PC-3 (cell line): ENCODE data around the gene RP2. TPM values are rescaled to one million over a fixed set of nuclear protein-coding genes. Genes with fewer than 3 reads are reported as not detected.

ENCODE experiments used
- ATAC-seq: fragments of 200-7000 bp; cut with Tn5 transposase; 2 replicates; pipeline ENCODE4 v1.9.1; 2020; ENCODE audit warnings: mild to moderate bottlenecking, moderate library complexity
- BruUV-seq: library from RNA; stranded (reverse); fragments of 400-500 nt; replicated peaks from 2 replicates; lab custom pipeline; 2021; lab: Mats Ljungman, UMichigan
- CTCF ChIA-PET: fragments of 300-600 bp; sonication (Branson Sonifier 250); formaldehyde crosslinking; loops from one replicate; lab custom pipeline; 2022; ENCODE audit warnings: antibody characterized with exemption; lab: Charles Lee
- POLR2A ChIA-PET: fragments of 300-600 bp; sonication (Branson Sonifier 250); formaldehyde crosslinking; loops from one replicate; lab custom pipeline; 2022; ENCODE audit warnings: antibody characterized with exemption; ENCODE audit not compliant: unreplicated experiment; lab: Charles Lee
- DNase-seq: peaks from one replicate; pipeline ENCODE4 v3.0.0-alpha.2; 2015
- H2AFZ ChIP-seq: fragments of 300-600 bp; sonication (generic); 2 replicates; pipeline ENCODE4 v1.6.0; 2016; ENCODE audit warnings: antibody characterized with exemption, low read length
- H3F3A ChIP-seq: fragments of 300-600 bp; sonication (generic); one replicate; pipeline ENCODE4 v1.6.0; 2017; ENCODE audit warnings: antibody characterized with exemption, low read length, control low read depth, mild to moderate bottlenecking; ENCODE audit not compliant: unreplicated experiment
- H3K27ac ChIP-seq: fragments of 300-600 bp; sonication (generic); 2 replicates; pipeline ENCODE4 v1.5.1; 2016; ENCODE audit warnings: mild to moderate bottlenecking, low read length
- H3K27me3 ChIP-seq: fragments of 300-600 bp; sonication (generic); 2 replicates; pipeline ENCODE4 v1.6.1; 2016; ENCODE audit warnings: low read length, mixed read lengths
- H3K36me3 ChIP-seq: fragments of 300-600 bp; sonication (generic); 2 replicates; pipeline ENCODE4 v1.6.1; 2016; ENCODE audit warnings: low read depth, mixed run types, low read length, mixed read lengths
- H3K4me1 ChIP-seq: fragments of 300-600 bp; sonication (generic); 2 replicates; pipeline ENCODE4 v1.5.1; 2016; ENCODE audit warnings: low read length; ENCODE audit not compliant: insufficient read depth
- H3K4me2 ChIP-seq: fragments of 300-600 bp; sonication (generic); 2 replicates; pipeline ENCODE4 v1.6.0; 2016; ENCODE audit warnings: low read length
- H3K4me3 ChIP-seq: fragments of 300-600 bp; sonication (generic); 2 replicates; pipeline ENCODE4 v1.5.1; 2016; ENCODE audit warnings: mild to moderate bottlenecking, low read length, mixed read lengths
- H3K79me2 ChIP-seq: fragments of 300-600 bp; sonication (generic); 2 replicates; pipeline ENCODE4 v1.6.1; 2017; ENCODE audit warnings: low read length, mixed read lengths
- H3K9ac ChIP-seq: fragments of 300-600 bp; sonication (generic); 2 replicates; pipeline ENCODE4 v1.6.0; 2016; ENCODE audit warnings: mild to moderate bottlenecking, low read length
- H3K9me2 ChIP-seq: fragments of 300-600 bp; sonication (generic); replicated peaks from 2 replicates; pipeline ENCODE4 v1.6.1; 2016; ENCODE audit warnings: mixed run types, low read length, mixed read lengths
- H3K9me3 ChIP-seq: fragments of 300-600 bp; sonication (generic); 2 replicates; pipeline ENCODE4 v1.6.1; 2016; ENCODE audit warnings: low read length, mixed read lengths
- H4K20me1 ChIP-seq: fragments of 300-600 bp; sonication (generic); 2 replicates; pipeline ENCODE4 v1.6.1; 2016; ENCODE audit warnings: low read length, mixed read lengths
- CTCF ChIP-seq: fragments of 300-600 bp; sonication (generic); conservative IDR thresholded peaks from 2 replicates; pipeline ENCODE4 v1.5.1; 2017; ENCODE audit warnings: antibody characterized with exemption, low read depth, mild to moderate bottlenecking, low read length
- EZH2 ChIP-seq: fragments of 300-600 bp; sonication (generic); IDR thresholded peaks from one replicate; pipeline ENCODE4 v1.6.1; 2017; ENCODE audit warnings: antibody characterized with exemption, mild to moderate bottlenecking, low read length; ENCODE audit not compliant: unreplicated experiment
- EZH2phosphoT487 ChIP-seq: fragments of 300-600 bp; sonication (generic); IDR thresholded peaks from 2 replicates; pipeline ENCODE4 v1.6.1; 2018; ENCODE audit warnings: mild to moderate bottlenecking, antibody characterized with exemption, low read length, borderline replicate concordance
- intact Hi-C: fragments of 100-400 bp; cut with micrococcal nuclease; formaldehyde crosslinking; loops from 2 replicates; pipeline ENCODE4 v1.9.0; 2023
- total RNA-seq: library from RNA; depleted of rRNA; stranded (reverse); fragments of >200 nt; gene quantifications from 2 replicates; pipeline ENCODE4 v1.2.3, GENCODE V29; 2014

The RP2 gene
- total RNA-seq, 1 experiment from 2014 or later: 11.0 TPM

GRCh38 chrX:46791927-46792809 is 44.7 kb upstream of the RP2 start:
- no peaks in the 10 kb centered on the region for H3K79me2 ChIP-seq
- intact Hi-C loops: loop anchor here (1.0 kb wide), 2 partner anchors 22 to 33 kb away; partner anchors contain the start of gene SLC9A7
- H3K4me1 ChIP-seq: peaks cover 43% of the 10 kb centered on the region
- H3K4me3 ChIP-seq: peak overlapping the region; percentile 55
- H4K20me1 ChIP-seq: no peaks in the 10 kb centered on the region
- BruUV-seq: no TSS peak
- H2AFZ ChIP-seq: no peak overlapping the region
- ChIA-PET CTCF (interaction anchor here (0.6 kb wide), 1 partner anchor 33 kb away, joined by 6 read pairs; the partner anchor contains the start of gene SLC9A7), POLR2A (interaction anchor here (0.6 kb wide), 1 partner anchor 47 kb away, joined by 6 read pairs; no protein-coding TSS in a partner anchor)
- TF ChIP-seq EZH2 (no peak), EZH2phosphoT487 (no peak), CTCF (no peak)
- H3K9me3 ChIP-seq: no peaks in the 10 kb centered on the region
- peak; percentile 96 for DNase-seq
- H3K4me2 ChIP-seq: peak overlapping the region; percentile 83
- no peaks in the 10 kb centered on the region for H3K27me3 ChIP-seq
- no peaks in the 10 kb centered on the region for H3K36me3 ChIP-seq
- H3K9ac ChIP-seq: peak overlapping the region; percentile 96
- peaks cover 8% of the 10 kb centered on the region for H3F3A ChIP-seq
- no peaks in the 10 kb centered on the region for H3K9me2 ChIP-seq
- peak overlapping the region; percentile 100 for H3K27ac ChIP-seq
- ATAC-seq: peak; percentile 82

GRCh38 chrX:46792810-46793188 is 44.0 kb upstream of the RP2 start:
- ChIA-PET POLR2A (no interaction called here), CTCF (interaction anchor here (0.6 kb wide), 1 partner anchor 34 kb away, joined by 6 read pairs; the partner anchor contains the start of gene SLC9A7)
- Histone ChIP-seq H3K9me3 (no peaks in the 10 kb centered on the region), H3K27ac (peak overlapping the region; percentile 100), H3K4me1 (peaks cover 43% of the 10 kb centered on the region), H2AFZ (no peak overlapping the region), H3K79me2 (no peaks in the 10 kb centered on the region), H3K27me3 (no peaks in the 10 kb centered on the region), H4K20me1 (no peaks in the 10 kb centered on the region), H3K9me2 (no peaks in the 10 kb centered on the region), H3K4me2 (peak overlapping the region; percentile 83), H3F3A (peaks cover 8% of the 10 kb centered on the region), H3K4me3 (peak overlapping the region; percentile 55), H3K36me3 (no peaks in the 10 kb centered on the region), H3K9ac (peak overlapping the region; percentile 96)
- TSS peak; percentile 82 for BruUV-seq
- intact Hi-C loops: loop anchor here (1.0 kb wide), 2 partner anchors 22 to 33 kb away; partner anchors contain the start of gene SLC9A7
- DNase-seq: no peak
- ATAC-seq: no peak
- TF ChIP-seq EZH2phosphoT487 (no peak), EZH2 (no peak)

- H3K27me3 ChIP-seq: no peaks in the 10 kb centered on the region
- ChIA-PET POLR2A (interaction anchor here (0.6 kb wide), 1 partner anchor 262 kb away, joined by 4 read pairs; no protein-coding TSS in a partner anchor), CTCF (no interaction called here)
- 0 out of 2 replicates have a peak overlapping the region, but pooled peaks have one; percentile 39 for H2AFZ ChIP-seq
- peak overlapping the region; percentile 96 for H3K9ac ChIP-seq
- no peaks in the 10 kb centered on the region for H3K36me3 ChIP-seq
- ATAC-seq (no peak), DNase-seq (peak; percentile 41)
- H3K9me2 ChIP-seq: no peaks in the 10 kb centered on the region
- no peaks in the 10 kb centered on the region for H4K20me1 ChIP-seq
- no peaks in the 10 kb centered on the region for H3K9me3 ChIP-seq
- peak overlapping the region; percentile 55; the same call in 1 of the 2 replicates for H3K4me3 ChIP-seq
- no TSS peak for BruUV-seq
- no peak for TF ChIP-seq CTCF
- no peak for TF ChIP-seq EZH2phosphoT487
- TF ChIP-seq EZH2: no peak
- H3K27ac ChIP-seq: peak overlapping the region; percentile 100
- H3K4me2 ChIP-seq: peak overlapping the region; percentile 83
- no peaks in the 10 kb centered on the region for H3K79me2 ChIP-seq
- peaks cover 43% of the 10 kb centered on the region for H3K4me1 ChIP-seq
- intact Hi-C loops: no loop called here
- H3F3A ChIP-seq: peaks cover 8% of the 10 kb centered on the region
These were observed 43.3 kb upstream of the RP2 start for GRCh38 chrX:46793386-46794143.
